Measurements from ENCODE around the gene DEF6. TPM values are rescaled to one million over a fixed set of nuclear protein-coding genes. Genes with fewer than 3 reads are reported as not detected.

DEF6 gene
- total and polyA plus RNA-seq, 2 donors from 2014 or later, result 2.7 to 16.3 TPM

GRCh38 chr6:35342258-35343091, 44.9 kb downstream of the DEF6 start, which contains the start of gene PPARD:
Gene PPARD, plus strand, starts transcription at chr6:35342558. Its CDS starts 68,530 bp downstream, at chr6:35411088.
- no peak for FAIRE-seq
- no peaks in the 10 kb centered on the region for H3K9me3 ChIP-seq (ENCODE audit: control insufficient read depth in 2 of 3, insufficient read depth in 1 of 3, low read length in 3 of 3)

GRCh38 chr6:35343092-35343834, 45.6 kb downstream of the DEF6 start:
- no peaks in the 10 kb centered on the region for H3K9me3 ChIP-seq (ENCODE audit: control insufficient read depth in 2 of 3, insufficient read depth in 1 of 3, low read length in 3 of 3)
- no peak for TF ChIP-seq CTCF (IDR thresholded peaks at IDR 0.05; ENCODE audit: borderline replicate concordance, extremely low read depth, insufficient read depth)
- peak overlapping the region; percentile 68 to 77 (median 68) for H3K4me3 ChIP-seq (ENCODE audit: low read length in 3 of 3)
- H3K36me3 ChIP-seq (ENCODE audit: control insufficient read depth in 2 of 3, insufficient read depth in 3 of 3, low read length in 3 of 3), result peaks cover 0 to 8% (median 1%) of the 10 kb centered on the region in 3 donors
- peaks cover 2 to 11% (median 6%) of the 10 kb centered on the region in 3 donors for H3K4me1 ChIP-seq (ENCODE audit: control insufficient read depth in 2 of 3, insufficient read depth in 2 of 3, low read depth in 1 of 3, low read length in 3 of 3)
- H3K27me3 ChIP-seq (ENCODE audit: control insufficient read depth, insufficient read depth, low read length), result no peaks in the 10 kb centered on the region
- H3K9ac ChIP-seq (ENCODE audit: low read length in 3 of 3), result peak overlapping the region; percentile 71 to 83 (median 73)
- no peak for FAIRE-seq
- H3K27ac ChIP-seq (ENCODE audit: low read depth in 2 of 2, low read length in 2 of 2), result peak overlapping the region; percentile 9 to 23
- peak in 3 of 5 donors; percentile 46 to 80 (median 54) for DNase-seq
- intact Hi-C loops (cut with DNase I), result loop anchor here (10.0 kb wide), 1 partner anchor 102 kb away; no protein-coding TSS in a partner anchor

More at GRCh38 chr6:35342258-35343091, 44.9 kb downstream of the DEF6 start, which contains the start of gene PPARD:
- Histone ChIP-seq H3K9ac (ENCODE audit: low read length in 3 of 3) (peak within 1 kb of the TSS; percentile 71 to 83 (median 73)), H3K4me3 (ENCODE audit: low read length in 3 of 3) (peak within 1 kb of the TSS; percentile 68 to 77 (median 68)), H3K27ac (ENCODE audit: low read depth in 2 of 2, low read length in 2 of 2) (peak within 1 kb of the TSS; percentile 9 to 69), H3K4me1 (ENCODE audit: control insufficient read depth in 2 of 3, insufficient read depth in 2 of 3, low read depth in 1 of 3, low read length in 3 of 3) (peaks cover 2 to 11% (median 6%) of the 10 kb centered on the region in 3 donors), H3K27me3 (ENCODE audit: control insufficient read depth, insufficient read depth, low read length) (no peaks in the 10 kb centered on the region), H3K36me3 (ENCODE audit: control insufficient read depth in 2 of 3, insufficient read depth in 3 of 3, low read length in 3 of 3) (peaks cover 0 to 8% (median 0%) of the 10 kb centered on the region in 3 donors)
- peak; percentile 99 for TF ChIP-seq CTCF (IDR thresholded peaks at IDR 0.05; ENCODE audit: borderline replicate concordance, extremely low read depth, insufficient read depth)
- DNase-seq, result peak; percentile 98 to 100 (median 99)
- intact Hi-C loops (cut with DNase I), result loop anchor here (10.0 kb wide), 1 partner anchor 102 kb away; no protein-coding TSS in a partner anchor

GRCh38 chr6:35343835-35344550, 46.4 kb downstream of the DEF6 start:
- Histone ChIP-seq H3K4me3 (ENCODE audit: low read length in 3 of 3) (peak overlapping the region; percentile 68 to 77 (median 68)), H3K9me3 (ENCODE audit: control insufficient read depth in 2 of 3, insufficient read depth in 1 of 3, low read length in 3 of 3) (no peaks in the 10 kb centered on the region)
- no peak for FAIRE-seq

More at GRCh38 chr6:35343835-35344550, 46.4 kb downstream of the DEF6 start:
- Histone ChIP-seq H3K9ac (ENCODE audit: low read length in 3 of 3) (peak overlapping the region; percentile 71 to 83 (median 73)), H3K36me3 (ENCODE audit: control insufficient read depth in 2 of 3, insufficient read depth in 3 of 3, low read length in 3 of 3) (peaks cover 0 to 8% (median 5%) of the 10 kb centered on the region in 3 donors), H3K27ac (ENCODE audit: low read depth in 2 of 2, low read length in 2 of 2) (peak overlapping the region; percentile 9 to 23), H3K4me1 (ENCODE audit: control insufficient read depth in 2 of 3, insufficient read depth in 2 of 3, low read depth in 1 of 3, low read length in 3 of 3) (peaks cover 2 to 11% (median 6%) of the 10 kb centered on the region in 3 donors), H3K27me3 (ENCODE audit: control insufficient read depth, insufficient read depth, low read length) (no peaks in the 10 kb centered on the region)
- peak in 1 of 5 donors; percentile 22 for DNase-seq
- TF ChIP-seq CTCF (IDR thresholded peaks at IDR 0.05; ENCODE audit: borderline replicate concordance, extremely low read depth, insufficient read depth), result no peak
- intact Hi-C loops (cut with DNase I), result loop anchor here (10.0 kb wide), 1 partner anchor 101 kb away; no protein-coding TSS in a partner anchor
